H1 (cell line): ENCODE results near the gene DHCR7. TPM values are rescaled to one million over a fixed set of nuclear protein-coding genes. Genes with fewer than 3 reads are reported as not detected.

ENCODE experiments used
- ATF3 ChIP-seq: IDR thresholded peaks from 2 replicates; pipeline ENCODE4 v1.6.1; 2011; ENCODE audit warnings: low read depth, mild to moderate bottlenecking, low read length; ENCODE audit not compliant: insufficient read depth
- CREB1 ChIP-seq: IDR thresholded peaks from 2 replicates; pipeline ENCODE4 v1.6.1; 2012; ENCODE audit warnings: inconsistent platforms
- FOSL1 ChIP-seq: IDR thresholded peaks from 2 replicates; pipeline ENCODE4 v1.6.1; 2011; ENCODE audit warnings: mild to moderate bottlenecking, low read depth, low read length, moderate library complexity; ENCODE audit not compliant: insufficient read depth
- HDAC2 ChIP-seq, 2 experiments: fragments of 300-600 bp in 1 of 2; sonication (generic) in 1 of 2; IDR thresholded peaks; 2 replicates each; pipeline ENCODE4 v1.6.1; 2011 to 2012; ENCODE audit warnings: low read depth in 2 of 2, low read length in 2 of 2, mild to moderate bottlenecking in 2 of 2, moderate library complexity in 2 of 2, borderline replicate concordance in 1 of 2, inconsistent platforms in 1 of 2
- NRF1 ChIP-seq: IDR thresholded peaks from 2 replicates; pipeline ENCODE4 v1.6.1; 2011; ENCODE audit warnings: mild to moderate bottlenecking, low read depth, low read length, improper control_type of control experiment
- RNF2 ChIP-seq: fragments of 200-900, 300-1000 bp; sonication (generic); IDR thresholded peaks from 2 replicates; pipeline ENCODE4 v1.7.1; 2016; ENCODE audit warnings: borderline replicate concordance, low read depth, mild to moderate bottlenecking, antibody characterized with exemption, low read length; ENCODE audit not compliant: poor library complexity, severe bottlenecking; ENCODE audit errors: missing control alignments
- SIN3A ChIP-seq, 2 experiments: IDR thresholded peaks in 1 of 2; conservative IDR thresholded peaks in 1 of 2; 2 replicates each; pipeline ENCODE4 v1.6.1; 2011 to 2012; ENCODE audit warnings: low read length in 2 of 2, improper control_type of control experiment in 1 of 2, low read depth in 1 of 2, mild to moderate bottlenecking in 1 of 2
- SIRT6 ChIP-seq: IDR thresholded peaks from one replicate; pipeline ENCODE4 v1.7.1; 2012; ENCODE audit warnings: low read length, inconsistent platforms
- SP2 ChIP-seq: IDR thresholded peaks from 2 replicates; pipeline ENCODE4 v1.6.1; 2012; ENCODE audit warnings: mild to moderate bottlenecking, low read length, inconsistent platforms
- SP4 ChIP-seq: IDR thresholded peaks from 2 replicates; pipeline ENCODE4 v1.6.1; 2012; ENCODE audit warnings: low read length, inconsistent platforms
- polyA plus RNA-seq, 7 experiments: library from polyadenylated mRNA; depleted of rRNA in 3 of 7; stranded (reverse) in 5 of 7; unstranded in 2 of 7; fragments of >200 nt in 5 of 7; fragments of 200-250 nt in 2 of 7; gene quantifications; 1 replicate in 5 of 7; 2 replicates in 1 of 7; 4 replicates in 1 of 7; pipeline versions ENCODE4 v1.2.1 to v1.2.3, GENCODE V29; 2011 to 2013; ENCODE audit warnings: missing spikeins in 2 of 7, mixed read lengths in 2 of 7
- total RNA-seq: library from RNA; stranded (reverse); fragmentation: NEBNext Ultra II Directional; extraction: Animal tissue kit (Norgen Biotek cat#: 25700); gene quantifications from 2 replicates; pipeline ENCODE4 v1.2.1, GENCODE V29; 2021

The DHCR7 gene
- total and polyA plus RNA-seq, 2 of the 8 experiments (the other 6 are each of a cell fraction or from before 2014, with no cell fraction given), result 144 to 157 TPM

- TF ChIP-seq HDAC2 (IDR thresholded peaks at IDR 0.05; ENCODE audit: borderline replicate concordance in 1 of 2, low read depth in 2 of 2, low read length in 2 of 2) (no peak), SIN3A (conservative IDR thresholded peaks at IDR 0.05 in 1 of 2, IDR thresholded peaks at IDR 0.05 in 1 of 2; ENCODE audit: low read depth in 1 of 2, low read length in 2 of 2) (no peak), NRF1 (no peak), FOSL1 (no peak), SP4 (no peak), RNF2 (no peak), ATF3 (no peak), CREB1 (no peak), SIRT6 (no peak), SP2 (no peak)
Measured at GRCh38 chr11:71474771-71475483, 26.7 kb upstream of the DHCR7 start (continued).
